Measurements from ENCODE around the gene TMEM183A. TPM values are rescaled to one million over a fixed set of nuclear protein-coding genes. Genes with fewer than 3 reads are reported as not detected.

Gene TMEM183A
- total and polyA plus RNA-seq, 2 experiments from 2014 or later: 65.2 to 78.8 TPM

DNA sequence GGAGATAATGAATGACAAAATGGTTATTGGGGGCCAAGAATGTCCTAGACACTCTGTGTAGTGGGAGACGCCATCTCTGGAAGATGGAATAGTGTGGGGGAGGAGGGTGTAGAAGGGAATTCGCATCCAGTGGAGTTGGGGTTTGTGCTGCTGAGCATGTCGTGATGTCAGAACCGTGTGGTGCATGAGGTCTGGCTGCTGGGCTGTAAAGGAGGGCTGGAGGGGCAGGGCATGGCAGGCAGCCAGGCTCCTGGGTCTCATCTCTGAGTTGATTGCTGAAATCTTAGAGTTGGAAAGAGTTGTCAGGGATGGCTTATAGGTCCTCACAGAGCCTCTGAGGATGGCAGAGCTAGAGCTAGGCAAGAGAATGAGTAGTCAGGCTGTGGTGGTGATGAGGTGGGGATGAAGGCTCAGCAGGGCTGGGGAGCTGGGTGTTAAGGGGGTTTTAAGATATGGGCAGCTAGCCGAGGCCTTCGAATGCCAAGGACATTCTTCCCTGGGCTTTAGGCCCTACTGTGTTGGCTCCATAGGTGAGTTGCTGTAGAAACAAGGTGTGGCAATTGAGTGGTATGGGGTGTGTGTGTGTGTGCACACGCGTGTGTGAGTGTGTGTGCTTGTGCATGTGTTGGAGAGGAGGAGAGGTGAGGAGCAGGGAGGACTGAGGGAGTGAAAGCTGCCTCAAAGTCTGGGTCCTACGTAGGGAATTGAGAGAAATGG lies 21.1 kb downstream of the TMEM183A start:
- no peaks in the 10 kb centered on the region for H3K9me2 ChIP-seq (replicated peaks; ENCODE audit: insufficient read depth)
- peak; percentile 57 for DNase-seq (ENCODE audit: low spot score)
- TF ChIP-seq EZH2 (IDR thresholded peaks at IDR 0.05; ENCODE audit: borderline replicate concordance) (no peak), EZH2phosphoT487 (IDR thresholded peaks at IDR 0.05; ENCODE audit: low read depth, severe bottlenecking, unreplicated experiment) (no peak)
- TF ChIP-seq, protein P1, sequence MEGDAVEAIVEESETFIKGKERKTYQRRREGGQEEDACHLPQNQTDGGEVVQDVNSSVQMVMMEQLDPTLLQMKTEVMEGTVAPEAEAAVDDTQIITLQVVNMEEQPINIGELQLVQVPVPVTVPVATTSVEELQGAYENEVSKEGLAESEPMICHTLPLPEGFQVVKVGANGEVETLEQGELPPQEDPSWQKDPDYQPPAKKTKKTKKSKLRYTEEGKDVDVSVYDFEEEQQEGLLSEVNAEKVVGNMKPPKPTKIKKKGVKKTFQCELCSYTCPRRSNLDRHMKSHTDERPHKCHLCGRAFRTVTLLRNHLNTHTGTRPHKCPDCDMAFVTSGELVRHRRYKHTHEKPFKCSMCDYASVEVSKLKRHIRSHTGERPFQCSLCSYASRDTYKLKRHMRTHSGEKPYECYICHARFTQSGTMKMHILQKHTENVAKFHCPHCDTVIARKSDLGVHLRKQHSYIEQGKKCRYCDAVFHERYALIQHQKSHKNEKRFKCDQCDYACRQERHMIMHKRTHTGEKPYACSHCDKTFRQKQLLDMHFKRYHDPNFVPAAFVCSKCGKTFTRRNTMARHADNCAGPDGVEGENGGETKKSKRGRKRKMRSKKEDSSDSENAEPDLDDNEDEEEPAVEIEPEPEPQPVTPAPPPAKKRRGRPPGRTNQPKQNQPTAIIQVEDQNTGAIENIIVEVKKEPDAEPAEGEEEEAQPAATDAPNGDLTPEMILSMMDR (IDR thresholded peaks at IDR 0.05; ENCODE audit: poor library complexity): no peak
- no peaks in the 10 kb centered on the region for H3K79me2 ChIP-seq
- no peak overlapping the region for H3K27ac ChIP-seq
- peak overlapping the region; percentile 98 for H3K4me2 ChIP-seq
- no peak overlapping the region for H2AFZ ChIP-seq
- peaks cover 15% of the 10 kb centered on the region for H3K27me3 ChIP-seq
- no peaks in the 10 kb centered on the region for H4K20me1 ChIP-seq (ENCODE audit: insufficient read depth, poor library complexity, severe bottlenecking)
- no peaks in the 10 kb centered on the region for H3K36me3 ChIP-seq (replicated peaks; ENCODE audit: insufficient read depth, low read depth)
- peaks cover 10% of the 10 kb centered on the region for H3K4me1 ChIP-seq (ENCODE audit: insufficient read depth)
- H3K9me3 ChIP-seq (ENCODE audit: low read depth): no peaks in the 10 kb centered on the region
- no peak overlapping the region for H3K4me3 ChIP-seq
- 80% methylated on average over 9 of the region's 9 CpGs for WGBS (ENCODE audit: low lambda C conversion rate, missing lambda C conversion rate)

DNA sequence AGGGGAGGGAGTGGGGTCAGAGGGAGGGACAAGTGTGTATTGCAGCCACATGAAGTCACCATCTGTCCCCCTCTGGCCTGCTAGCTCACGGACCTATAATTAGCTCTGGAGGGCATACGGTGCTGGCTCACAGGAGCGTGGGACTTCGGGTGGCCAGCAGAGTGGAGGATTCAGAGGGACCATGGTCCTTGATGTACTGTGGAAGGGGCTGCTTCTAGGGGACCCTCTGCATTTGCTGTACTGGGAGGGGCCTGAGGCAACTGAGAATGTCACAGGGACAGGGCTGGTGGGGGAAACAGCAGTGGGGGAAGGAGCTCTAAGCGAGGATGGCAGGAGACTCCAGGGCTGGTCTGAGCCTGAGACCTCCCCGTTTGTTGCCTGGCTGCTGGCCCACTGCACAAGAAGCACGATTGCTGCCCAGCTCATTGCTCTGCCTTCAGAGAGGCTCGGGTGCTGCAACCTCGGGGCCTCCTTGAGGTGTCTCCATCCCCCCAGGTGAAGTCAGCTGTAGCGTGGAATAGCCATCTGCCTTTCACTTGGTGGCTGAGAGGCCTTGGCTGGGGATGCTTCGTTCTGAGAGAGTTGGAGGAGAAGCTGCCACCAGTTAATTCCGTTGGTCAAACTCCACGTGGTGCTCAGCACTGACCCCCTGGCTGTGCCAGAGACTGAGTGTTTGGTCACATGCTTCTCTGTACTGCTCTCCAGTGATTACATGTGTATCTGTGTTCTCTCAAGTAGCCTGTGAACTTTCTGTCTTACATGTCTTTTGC lies 21.8 kb downstream of the TMEM183A start:
- H3K27ac ChIP-seq: no peak overlapping the region
- WGBS (ENCODE audit: low lambda C conversion rate, missing lambda C conversion rate): 75% methylated on average over 13 of the region's 13 CpGs
- no peaks in the 10 kb centered on the region for H3K79me2 ChIP-seq
- peaks cover 10% of the 10 kb centered on the region for H3K4me1 ChIP-seq (ENCODE audit: insufficient read depth)
- no peaks in the 10 kb centered on the region for H3K9me3 ChIP-seq (ENCODE audit: low read depth)
- H3K27me3 ChIP-seq: peaks cover 15% of the 10 kb centered on the region
- H3K4me3 ChIP-seq: no peak overlapping the region
- no peaks in the 10 kb centered on the region for H4K20me1 ChIP-seq (ENCODE audit: insufficient read depth, poor library complexity, severe bottlenecking)
- H3K9me2 ChIP-seq (replicated peaks; ENCODE audit: insufficient read depth): no peaks in the 10 kb centered on the region
- H2AFZ ChIP-seq: no peak overlapping the region
- DNase-seq (ENCODE audit: low spot score): no peak
- no peaks in the 10 kb centered on the region for H3K36me3 ChIP-seq (replicated peaks; ENCODE audit: insufficient read depth, low read depth)
- no peak overlapping the region for H3K4me2 ChIP-seq
- TF ChIP-seq, protein P1 (IDR thresholded peaks at IDR 0.05; ENCODE audit: poor library complexity): no peak
- TF ChIP-seq EZH2 (IDR thresholded peaks at IDR 0.05; ENCODE audit: borderline replicate concordance) (no peak), EZH2phosphoT487 (IDR thresholded peaks at IDR 0.05; ENCODE audit: low read depth, severe bottlenecking, unreplicated experiment) (no peak)

DNA sequence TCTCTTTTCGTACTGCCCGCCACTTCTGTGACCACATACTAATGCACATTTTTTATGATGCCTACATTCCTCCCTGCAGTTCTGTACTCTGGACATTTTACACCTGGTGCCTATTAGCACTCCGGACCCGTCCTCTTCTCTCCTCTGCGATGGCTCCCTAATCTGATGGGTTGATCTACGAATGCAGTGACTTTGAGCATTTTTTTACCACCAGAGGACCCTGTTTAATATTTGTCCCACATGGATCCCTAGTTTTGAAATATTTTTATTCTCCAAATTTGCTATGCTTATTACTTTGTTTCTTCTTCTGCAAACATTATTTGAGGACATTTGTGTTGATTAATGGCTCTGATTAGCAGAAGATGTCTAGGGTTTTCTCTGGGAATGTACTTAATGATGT lies 24.3 kb downstream of the TMEM183A start:
- H3K4me1 ChIP-seq (ENCODE audit: insufficient read depth): peaks cover 19% of the 10 kb centered on the region
- no peak overlapping the region for H3K4me2 ChIP-seq
- TF ChIP-seq, protein P1 (IDR thresholded peaks at IDR 0.05; ENCODE audit: poor library complexity): peak; percentile 15
- no peak for TF ChIP-seq EZH2 (IDR thresholded peaks at IDR 0.05; ENCODE audit: borderline replicate concordance)
- no peak for DNase-seq (ENCODE audit: low spot score)
- H3K4me3 ChIP-seq: no peak overlapping the region
- no peaks in the 10 kb centered on the region for H3K36me3 ChIP-seq (replicated peaks; ENCODE audit: insufficient read depth, low read depth)
- no peaks in the 10 kb centered on the region for H3K79me2 ChIP-seq
- no peaks in the 10 kb centered on the region for H3K9me3 ChIP-seq (ENCODE audit: low read depth)
- H3K27me3 ChIP-seq: peaks cover 15% of the 10 kb centered on the region
- no peak overlapping the region for H3K27ac ChIP-seq
- no peaks in the 10 kb centered on the region for H3K9me2 ChIP-seq (replicated peaks; ENCODE audit: insufficient read depth)
- no peaks in the 10 kb centered on the region for H4K20me1 ChIP-seq (ENCODE audit: insufficient read depth, poor library complexity, severe bottlenecking)
- WGBS (ENCODE audit: low lambda C conversion rate, missing lambda C conversion rate): 63% methylated on average over 6 of the region's 6 CpGs
- H2AFZ ChIP-seq: no peak overlapping the region
